Measurements from ENCODE around the gene NCOA7.

- TF ChIP-seq, protein P1, sequence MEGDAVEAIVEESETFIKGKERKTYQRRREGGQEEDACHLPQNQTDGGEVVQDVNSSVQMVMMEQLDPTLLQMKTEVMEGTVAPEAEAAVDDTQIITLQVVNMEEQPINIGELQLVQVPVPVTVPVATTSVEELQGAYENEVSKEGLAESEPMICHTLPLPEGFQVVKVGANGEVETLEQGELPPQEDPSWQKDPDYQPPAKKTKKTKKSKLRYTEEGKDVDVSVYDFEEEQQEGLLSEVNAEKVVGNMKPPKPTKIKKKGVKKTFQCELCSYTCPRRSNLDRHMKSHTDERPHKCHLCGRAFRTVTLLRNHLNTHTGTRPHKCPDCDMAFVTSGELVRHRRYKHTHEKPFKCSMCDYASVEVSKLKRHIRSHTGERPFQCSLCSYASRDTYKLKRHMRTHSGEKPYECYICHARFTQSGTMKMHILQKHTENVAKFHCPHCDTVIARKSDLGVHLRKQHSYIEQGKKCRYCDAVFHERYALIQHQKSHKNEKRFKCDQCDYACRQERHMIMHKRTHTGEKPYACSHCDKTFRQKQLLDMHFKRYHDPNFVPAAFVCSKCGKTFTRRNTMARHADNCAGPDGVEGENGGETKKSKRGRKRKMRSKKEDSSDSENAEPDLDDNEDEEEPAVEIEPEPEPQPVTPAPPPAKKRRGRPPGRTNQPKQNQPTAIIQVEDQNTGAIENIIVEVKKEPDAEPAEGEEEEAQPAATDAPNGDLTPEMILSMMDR (IDR thresholded peaks at IDR 0.05): no peak
- TF ChIP-seq POLR2A (IDR thresholded peaks at IDR 0.05): no peak
These were observed 133.4 kb downstream of the NCOA7 start for GRCh38 chr6:125924169-125924568.

Measured in heart left ventricle (tissue), 13 donors.